ENCODE measurements around the gene MAGEF1.

DNA sequence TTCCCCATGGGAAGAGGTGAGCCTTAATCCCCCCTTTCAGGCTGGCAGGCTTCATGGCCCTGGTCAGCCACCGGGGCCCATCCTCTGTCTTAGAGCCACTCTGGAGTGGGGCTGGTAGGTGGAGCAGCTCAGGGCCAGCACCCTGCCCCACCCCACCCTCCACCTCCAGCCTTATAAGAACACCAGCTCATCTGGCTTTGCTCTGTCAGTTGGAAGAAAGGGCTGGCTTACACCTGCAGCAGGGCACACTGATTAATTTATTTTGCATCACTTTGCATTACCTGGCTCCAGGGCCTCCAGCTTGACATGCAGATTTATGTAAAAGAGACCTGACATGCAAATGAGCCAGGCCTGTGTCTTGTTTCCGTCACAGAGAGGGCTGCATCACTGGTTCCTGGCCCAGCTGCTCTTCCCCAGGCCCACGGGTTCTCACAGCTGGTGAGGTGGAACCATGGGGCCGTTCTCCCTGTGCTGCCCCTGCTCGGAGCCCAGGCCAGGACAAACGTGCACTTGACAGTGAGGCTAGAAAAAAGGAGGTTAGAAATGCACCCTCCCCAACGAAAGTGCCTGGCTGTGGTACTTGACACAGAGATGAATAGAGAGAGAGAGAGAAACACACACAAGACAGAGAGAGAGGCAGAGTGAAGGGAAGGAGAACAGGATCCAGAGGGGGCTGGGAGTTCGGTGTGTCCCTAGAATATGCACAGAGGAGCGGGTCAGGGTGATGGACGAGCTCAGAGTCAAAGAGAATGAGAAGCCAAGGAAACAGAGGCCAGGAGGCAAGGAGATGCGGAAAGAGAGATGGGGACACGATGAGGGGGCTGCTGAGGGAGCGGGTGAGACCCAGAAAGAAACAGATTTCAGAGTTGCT, 44.5 kb upstream of the MAGEF1 start:
- TF ChIP-seq SUZ12 (IDR thresholded peaks at IDR 0.05; ENCODE audit: extremely low read depth, insufficient read depth, insufficient read length) = no peak
- TF ChIP-seq ZNF274 (IDR thresholded peaks at IDR 0.05; ENCODE audit: low read depth, low read length) = no peak
- no peak for TF ChIP-seq YY1 (IDR thresholded peaks at IDR 0.05; ENCODE audit: insufficient read depth, insufficient read length)
